WTC11 (cell line): ENCODE data around the gene POU2F3. TPM values are rescaled to one million over a fixed set of nuclear protein-coding genes. Genes with fewer than 3 reads are reported as not detected.
A peak's percentile ranks its signal among the peaks of the same experiment; 100 is the strongest.

Experiments used
- ATAC-seq: fragments of 200-7000 bp; cut with Tn5 transposase; 2 replicates; pipeline ENCODE4 v1.10.0; 2021; ENCODE audit warnings: mild to moderate bottlenecking, moderate library complexity
- CTCF ChIA-PET: fragments of 300-600 bp; sonication (Branson Sonifier 250); formaldehyde crosslinking; loops from one replicate; lab custom pipeline; 2021; ENCODE audit warnings: antibody characterized with exemption; lab: Charles Lee
- POLR2A ChIA-PET: fragments of 350-600 bp; sonication (Branson Sonifier 250); formaldehyde crosslinking; loops from one replicate; lab custom pipeline; 2021; ENCODE audit warnings: antibody characterized with exemption; lab: Charles Lee
- DNase-seq: peaks from one replicate; pipeline ENCODE4 v3.0.0; 2021; ENCODE audit warnings: low spot score
- H3K27ac Mint-ChIP-seq: 2 replicates; pipeline ENCODE4 v1.8.0; 2021; ENCODE audit warnings: mixed read lengths
- H3K27me3 Mint-ChIP-seq: 2 replicates; pipeline ENCODE4 v1.8.0; 2021; ENCODE audit warnings: low read depth, mild to moderate bottlenecking, moderate library complexity, mixed read lengths
- H3K36me3 Mint-ChIP-seq: 2 replicates; pipeline ENCODE4 v1.8.0; 2021; ENCODE audit warnings: mixed read lengths
- H3K4me1 Mint-ChIP-seq: 2 replicates; pipeline ENCODE4 v1.8.0; 2022; ENCODE audit warnings: mixed read lengths
- H3K4me3 Mint-ChIP-seq: 2 replicates; pipeline ENCODE4 v1.8.0; 2021; ENCODE audit warnings: mild to moderate bottlenecking, moderate library complexity, mixed read lengths
- H3K9me3 Mint-ChIP-seq: 2 replicates; pipeline ENCODE4 v1.8.0; 2021; ENCODE audit warnings: mixed read lengths
- CBFB ChIP-seq: sonication (generic); formaldehyde crosslinking; IDR thresholded peaks from 2 replicates; pipeline ENCODE4 v1.8.1; 2022; ENCODE audit warnings: mild to moderate bottlenecking, low read depth, missing genetic modification reagents
- FOXJ3 ChIP-seq: sonication (generic); formaldehyde crosslinking; IDR thresholded peaks from 2 replicates; pipeline ENCODE4 v1.9.0; 2021; ENCODE audit warnings: missing genetic modification reagents, mild to moderate bottlenecking, borderline replicate concordance
- GRHL2 ChIP-seq: fragments of 250-450 bp; sonication (Bioruptor Pico); IDR thresholded peaks from 2 replicates; pipeline ENCODE4 v1.8.0; 2022; ENCODE audit warnings: mild to moderate bottlenecking, moderate library complexity; ENCODE audit not compliant: insufficient replicate concordance, severe bottlenecking
- GTF2I ChIP-seq: fragments of 250-450 bp; sonication (Bioruptor Pico); conservative IDR thresholded peaks from 2 replicates; pipeline ENCODE4 v1.4.0; 2021; ENCODE audit warnings: mild to moderate bottlenecking
- IRF2 ChIP-seq: sonication (generic); formaldehyde crosslinking; IDR thresholded peaks from 2 replicates; pipeline ENCODE4 v1.8.0; 2022; ENCODE audit warnings: low read depth, missing genetic modification reagents, borderline replicate concordance
- NR1H2 ChIP-seq: sonication (generic); formaldehyde crosslinking; IDR thresholded peaks from 2 replicates; pipeline ENCODE4 v1.9.0; 2021; ENCODE audit warnings: mild to moderate bottlenecking, moderate library complexity, missing genetic modification reagents
- NR2C2 ChIP-seq: sonication (generic); formaldehyde crosslinking; IDR thresholded peaks from 2 replicates; pipeline ENCODE4 v1.8.0; 2022; ENCODE audit warnings: mild to moderate bottlenecking, missing genetic modification reagents
- NR3C1 ChIP-seq: sonication (generic); formaldehyde crosslinking; conservative IDR thresholded peaks from 2 replicates; pipeline ENCODE4 v1.8.1; 2023; ENCODE audit warnings: low read depth, mild to moderate bottlenecking, missing genetic modification reagents
- ZNF121 ChIP-seq: sonication (generic); formaldehyde crosslinking; IDR thresholded peaks from 2 replicates; pipeline ENCODE4 v1.8.0; 2023; ENCODE audit warnings: missing genetic modification reagents
- ZNF138 ChIP-seq: sonication (generic); formaldehyde crosslinking; conservative IDR thresholded peaks from 2 replicates; pipeline ENCODE4 v1.8.1; 2022; ENCODE audit warnings: mild to moderate bottlenecking, moderate library complexity, missing genetic modification reagents
- ZNF317 ChIP-seq: sonication (generic); formaldehyde crosslinking; IDR thresholded peaks from 2 replicates; pipeline ENCODE4 v1.8.1; 2023; ENCODE audit warnings: low read depth, mild to moderate bottlenecking, moderate library complexity, missing genetic modification reagents, borderline replicate concordance
- ZNF396 ChIP-seq: fragments of 250-450 bp; sonication (Bioruptor Pico); IDR thresholded peaks from 2 replicates; pipeline ENCODE4 v1.8.0; 2021; ENCODE audit warnings: mild to moderate bottlenecking, moderate library complexity, borderline replicate concordance
- total RNA-seq: library from RNA; stranded (reverse); gene quantifications from 3 replicates; pipeline ENCODE4 v1.2.3, GENCODE V29; 2021
- TF ChIP-seq, protein P1 (sequence below): sonication (generic); formaldehyde crosslinking; conservative IDR thresholded peaks from 2 replicates; pipeline ENCODE4 v1.8.1; 2023; ENCODE audit warnings: mild to moderate bottlenecking, low read depth, missing genetic modification reagents, moderate library complexity
- TF ChIP-seq, protein P2 (sequence below): sonication (generic); formaldehyde crosslinking; IDR thresholded peaks from 2 replicates; pipeline ENCODE4 v1.8.0; 2022; ENCODE audit warnings: mild to moderate bottlenecking, missing genetic modification reagents
- TF ChIP-seq, protein P3 (sequence below): sonication (generic); formaldehyde crosslinking; IDR thresholded peaks from 2 replicates; pipeline ENCODE4 v1.8.1; 2023; ENCODE audit warnings: mild to moderate bottlenecking, missing genetic modification reagents, moderate library complexity
- TF ChIP-seq, protein P4 (sequence below): fragments of 250-450 bp; sonication (Bioruptor Pico); IDR thresholded peaks from 2 replicates; pipeline ENCODE4 v1.8.0; 2021; ENCODE audit warnings: mild to moderate bottlenecking
- TF ChIP-seq, protein P5 (sequence below): fragments of 200-600 bp; IDR thresholded peaks from 2 replicates; pipeline ENCODE4 v1.8.0; 2022; ENCODE audit warnings: antibody characterized with exemption
- TF ChIP-seq, protein P6 (sequence below): sonication (generic); formaldehyde crosslinking; conservative IDR thresholded peaks from 2 replicates; pipeline ENCODE4 v1.8.1; 2022; ENCODE audit warnings: mild to moderate bottlenecking, missing genetic modification reagents

The POU2F3 gene
- total RNA-seq, 1 experiment from 2014 or later: 0.61 TPM

DNA sequence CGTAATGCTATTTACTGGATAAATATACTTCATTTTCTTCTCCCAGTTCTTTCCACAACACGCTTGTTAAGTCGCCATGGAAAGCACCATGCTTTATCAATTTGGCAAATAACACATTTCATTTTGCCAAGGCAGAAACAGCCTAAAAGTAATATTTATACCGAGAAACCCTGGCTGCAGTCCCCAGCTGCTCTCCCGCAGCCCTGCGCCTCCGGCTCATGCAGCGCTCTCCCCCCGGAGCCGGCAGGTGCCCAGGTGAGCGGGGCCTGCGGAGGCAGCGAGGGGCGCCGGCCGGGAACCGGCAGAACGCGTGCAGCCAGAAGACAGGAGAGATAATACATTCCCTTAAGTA is 95.6 kb downstream of the POU2F3 start:
- peak; percentile 14 for ATAC-seq
- ChIA-PET POLR2A (no interaction called here), CTCF (interaction anchor here (0.7 to 3.6 kb wide), 18 partner anchors 10 to 349 kb away, joined by 3 to 26 read pairs (median 6); partner anchors contain the start of gene TLCD5)
- peaks cover 30% of the 10 kb centered on the region for H3K4me1 Mint-ChIP-seq
- peak overlapping the region; percentile 78 for H3K4me3 Mint-ChIP-seq
- no peaks in the 10 kb centered on the region for H3K27me3 Mint-ChIP-seq
- peak; percentile 43 for DNase-seq
- TF ChIP-seq NR2C2 (CRISPR knock-in tag) (no peak), GRHL2 (CRISPR knock-in tag) (no peak), ZNF121 (no peak), ZNF396 (CRISPR knock-in tag) (no peak), IRF2 (CRISPR knock-in tag) (no peak), NR3C1 (CRISPR knock-in tag) (no peak), GTF2I (no peak), ZNF138 (CRISPR knock-in tag) (no peak), FOXJ3 (CRISPR knock-in tag) (no peak), ZNF317 (CRISPR knock-in tag) (no peak), NR1H2 (no peak), CBFB (CRISPR knock-in tag) (no peak)
- TF ChIP-seq, protein P1, sequence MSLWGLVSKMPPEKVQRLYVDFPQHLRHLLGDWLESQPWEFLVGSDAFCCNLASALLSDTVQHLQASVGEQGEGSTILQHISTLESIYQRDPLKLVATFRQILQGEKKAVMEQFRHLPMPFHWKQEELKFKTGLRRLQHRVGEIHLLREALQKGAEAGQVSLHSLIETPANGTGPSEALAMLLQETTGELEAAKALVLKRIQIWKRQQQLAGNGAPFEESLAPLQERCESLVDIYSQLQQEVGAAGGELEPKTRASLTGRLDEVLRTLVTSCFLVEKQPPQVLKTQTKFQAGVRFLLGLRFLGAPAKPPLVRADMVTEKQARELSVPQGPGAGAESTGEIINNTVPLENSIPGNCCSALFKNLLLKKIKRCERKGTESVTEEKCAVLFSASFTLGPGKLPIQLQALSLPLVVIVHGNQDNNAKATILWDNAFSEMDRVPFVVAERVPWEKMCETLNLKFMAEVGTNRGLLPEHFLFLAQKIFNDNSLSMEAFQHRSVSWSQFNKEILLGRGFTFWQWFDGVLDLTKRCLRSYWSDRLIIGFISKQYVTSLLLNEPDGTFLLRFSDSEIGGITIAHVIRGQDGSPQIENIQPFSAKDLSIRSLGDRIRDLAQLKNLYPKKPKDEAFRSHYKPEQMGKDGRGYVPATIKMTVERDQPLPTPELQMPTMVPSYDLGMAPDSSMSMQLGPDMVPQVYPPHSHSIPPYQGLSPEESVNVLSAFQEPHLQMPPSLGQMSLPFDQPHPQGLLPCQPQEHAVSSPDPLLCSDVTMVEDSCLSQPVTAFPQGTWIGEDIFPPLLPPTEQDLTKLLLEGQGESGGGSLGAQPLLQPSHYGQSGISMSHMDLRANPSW (CRISPR knock-in tag): no peak
- TF ChIP-seq, protein P2, sequence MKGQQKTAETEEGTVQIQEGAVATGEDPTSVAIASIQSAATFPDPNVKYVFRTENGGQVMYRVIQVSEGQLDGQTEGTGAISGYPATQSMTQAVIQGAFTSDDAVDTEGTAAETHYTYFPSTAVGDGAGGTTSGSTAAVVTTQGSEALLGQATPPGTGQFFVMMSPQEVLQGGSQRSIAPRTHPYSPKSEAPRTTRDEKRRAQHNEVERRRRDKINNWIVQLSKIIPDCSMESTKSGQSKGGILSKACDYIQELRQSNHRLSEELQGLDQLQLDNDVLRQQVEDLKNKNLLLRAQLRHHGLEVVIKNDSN (CRISPR knock-in tag): no peak
- TF ChIP-seq, protein P3, sequence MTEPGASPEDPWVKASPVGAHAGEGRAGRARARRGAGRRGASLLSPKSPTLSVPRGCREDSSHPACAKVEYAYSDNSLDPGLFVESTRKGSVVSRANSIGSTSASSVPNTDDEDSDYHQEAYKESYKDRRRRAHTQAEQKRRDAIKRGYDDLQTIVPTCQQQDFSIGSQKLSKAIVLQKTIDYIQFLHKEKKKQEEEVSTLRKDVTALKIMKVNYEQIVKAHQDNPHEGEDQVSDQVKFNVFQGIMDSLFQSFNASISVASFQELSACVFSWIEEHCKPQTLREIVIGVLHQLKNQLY (CRISPR knock-in tag): no peak
- TF ChIP-seq, protein P4, sequence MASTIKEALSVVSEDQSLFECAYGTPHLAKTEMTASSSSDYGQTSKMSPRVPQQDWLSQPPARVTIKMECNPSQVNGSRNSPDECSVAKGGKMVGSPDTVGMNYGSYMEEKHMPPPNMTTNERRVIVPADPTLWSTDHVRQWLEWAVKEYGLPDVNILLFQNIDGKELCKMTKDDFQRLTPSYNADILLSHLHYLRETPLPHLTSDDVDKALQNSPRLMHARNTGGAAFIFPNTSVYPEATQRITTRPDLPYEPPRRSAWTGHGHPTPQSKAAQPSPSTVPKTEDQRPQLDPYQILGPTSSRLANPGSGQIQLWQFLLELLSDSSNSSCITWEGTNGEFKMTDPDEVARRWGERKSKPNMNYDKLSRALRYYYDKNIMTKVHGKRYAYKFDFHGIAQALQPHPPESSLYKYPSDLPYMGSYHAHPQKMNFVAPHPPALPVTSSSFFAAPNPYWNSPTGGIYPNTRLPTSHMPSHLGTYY (CRISPR knock-in tag): no peak
- TF ChIP-seq, protein P5, sequence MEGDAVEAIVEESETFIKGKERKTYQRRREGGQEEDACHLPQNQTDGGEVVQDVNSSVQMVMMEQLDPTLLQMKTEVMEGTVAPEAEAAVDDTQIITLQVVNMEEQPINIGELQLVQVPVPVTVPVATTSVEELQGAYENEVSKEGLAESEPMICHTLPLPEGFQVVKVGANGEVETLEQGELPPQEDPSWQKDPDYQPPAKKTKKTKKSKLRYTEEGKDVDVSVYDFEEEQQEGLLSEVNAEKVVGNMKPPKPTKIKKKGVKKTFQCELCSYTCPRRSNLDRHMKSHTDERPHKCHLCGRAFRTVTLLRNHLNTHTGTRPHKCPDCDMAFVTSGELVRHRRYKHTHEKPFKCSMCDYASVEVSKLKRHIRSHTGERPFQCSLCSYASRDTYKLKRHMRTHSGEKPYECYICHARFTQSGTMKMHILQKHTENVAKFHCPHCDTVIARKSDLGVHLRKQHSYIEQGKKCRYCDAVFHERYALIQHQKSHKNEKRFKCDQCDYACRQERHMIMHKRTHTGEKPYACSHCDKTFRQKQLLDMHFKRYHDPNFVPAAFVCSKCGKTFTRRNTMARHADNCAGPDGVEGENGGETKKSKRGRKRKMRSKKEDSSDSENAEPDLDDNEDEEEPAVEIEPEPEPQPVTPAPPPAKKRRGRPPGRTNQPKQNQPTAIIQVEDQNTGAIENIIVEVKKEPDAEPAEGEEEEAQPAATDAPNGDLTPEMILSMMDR: no peak; the same call in 1 of the 2 replicates
- TF ChIP-seq, protein P6, sequence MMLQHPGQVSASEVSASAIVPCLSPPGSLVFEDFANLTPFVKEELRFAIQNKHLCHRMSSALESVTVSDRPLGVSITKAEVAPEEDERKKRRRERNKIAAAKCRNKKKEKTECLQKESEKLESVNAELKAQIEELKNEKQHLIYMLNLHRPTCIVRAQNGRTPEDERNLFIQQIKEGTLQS (CRISPR knock-in tag): no peak
- no peaks in the 10 kb centered on the region for H3K9me3 Mint-ChIP-seq
- H3K27ac Mint-ChIP-seq: no peak overlapping the region
- no peaks in the 10 kb centered on the region for H3K36me3 Mint-ChIP-seq
